Activated CD8-positive, alpha-beta memory T cell treated with anti-CD3 and anti-CD28 coated beads, Interleukin-2, amount 50 U/mL, for 24 hours (primary cell): ENCODE results near the gene THBS1.

Experiments used
- DNase-seq: peaks from one replicate; pipeline ENCODE4 v3.0.0-alpha.2; 2020; ENCODE audit errors: extremely low read depth

The THBS1 gene

DNA sequence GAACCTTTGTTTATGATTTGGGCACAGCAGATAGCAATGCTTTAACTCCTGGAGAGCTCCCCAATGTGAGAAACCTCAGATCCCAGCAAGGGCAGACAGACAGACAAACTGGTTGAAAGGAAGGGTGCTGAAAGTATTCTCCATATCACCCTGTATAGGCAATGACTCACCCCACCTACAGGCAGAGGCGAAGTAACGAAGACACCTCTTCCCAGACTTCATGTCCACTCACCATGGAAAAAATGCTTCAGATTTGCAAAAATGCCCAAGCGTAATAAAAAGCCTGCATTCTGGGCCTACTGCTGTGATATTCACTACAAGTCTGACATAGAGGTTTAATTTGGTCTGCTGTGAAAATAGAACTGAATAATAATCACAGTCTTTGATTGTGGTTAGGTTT lies 50.5 kb downstream of the THBS1 start:
- DNase-seq: no peak

DNA sequence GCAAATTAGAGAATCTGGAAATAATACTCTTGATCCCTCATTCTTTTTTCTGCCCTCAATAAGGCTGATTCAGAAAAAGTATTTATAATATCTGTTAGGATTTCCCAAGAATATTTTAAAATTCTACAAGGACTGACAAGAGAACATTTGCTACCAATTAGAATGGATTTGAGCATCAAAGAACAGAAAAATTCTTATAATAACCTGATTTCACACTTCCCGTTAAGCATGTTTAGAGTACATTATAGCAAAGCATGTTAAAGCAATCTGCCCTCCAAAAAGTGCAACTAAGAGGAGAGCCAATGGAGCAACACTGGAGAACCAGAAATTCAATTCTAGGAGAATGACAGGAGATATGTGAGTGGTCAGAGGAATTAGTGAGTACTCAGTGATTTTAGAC lies 57.2 kb downstream of the THBS1 start:
- DNase-seq: no peak

DNA sequence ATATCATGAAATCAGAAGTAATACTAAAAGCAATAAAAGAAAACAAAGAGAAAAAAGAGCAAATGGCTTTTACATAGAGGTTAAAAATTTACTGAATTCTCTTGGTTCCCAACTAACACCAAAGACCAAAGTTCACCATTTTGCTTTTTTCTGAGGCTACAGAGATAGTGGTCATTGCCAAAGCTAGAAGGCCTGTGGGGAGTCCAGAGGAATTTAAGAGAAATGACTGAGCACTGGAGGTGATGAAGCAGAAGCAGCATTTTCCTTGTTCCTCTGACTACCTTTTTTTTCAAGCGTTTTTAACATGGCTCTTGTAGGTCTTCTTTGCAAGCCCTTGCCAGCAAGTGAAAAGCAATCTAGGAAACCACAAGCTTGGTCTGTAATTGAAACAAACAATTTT lies 58.2 kb downstream of the THBS1 start:
- DNase-seq: no peak

DNA sequence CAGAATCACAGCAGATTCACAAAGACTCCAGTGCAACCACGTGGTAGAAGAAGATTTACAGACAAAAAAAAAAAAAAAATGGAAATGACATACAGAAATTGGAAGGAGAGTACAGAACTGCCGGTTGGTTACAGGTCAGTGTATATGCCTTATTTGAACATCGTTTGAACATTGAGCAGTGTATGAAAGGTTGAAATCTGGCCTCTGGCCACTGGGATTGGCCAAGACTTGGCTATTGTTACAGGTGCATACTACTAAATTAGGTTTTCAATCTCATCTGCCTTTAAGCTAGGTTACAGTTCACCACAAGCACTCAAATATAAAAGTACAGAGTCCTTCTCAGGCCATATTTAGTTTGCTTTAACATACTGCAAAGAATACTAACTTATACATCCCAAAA lies 59.8 kb downstream of the THBS1 start:
- DNase-seq: no peak

DNA sequence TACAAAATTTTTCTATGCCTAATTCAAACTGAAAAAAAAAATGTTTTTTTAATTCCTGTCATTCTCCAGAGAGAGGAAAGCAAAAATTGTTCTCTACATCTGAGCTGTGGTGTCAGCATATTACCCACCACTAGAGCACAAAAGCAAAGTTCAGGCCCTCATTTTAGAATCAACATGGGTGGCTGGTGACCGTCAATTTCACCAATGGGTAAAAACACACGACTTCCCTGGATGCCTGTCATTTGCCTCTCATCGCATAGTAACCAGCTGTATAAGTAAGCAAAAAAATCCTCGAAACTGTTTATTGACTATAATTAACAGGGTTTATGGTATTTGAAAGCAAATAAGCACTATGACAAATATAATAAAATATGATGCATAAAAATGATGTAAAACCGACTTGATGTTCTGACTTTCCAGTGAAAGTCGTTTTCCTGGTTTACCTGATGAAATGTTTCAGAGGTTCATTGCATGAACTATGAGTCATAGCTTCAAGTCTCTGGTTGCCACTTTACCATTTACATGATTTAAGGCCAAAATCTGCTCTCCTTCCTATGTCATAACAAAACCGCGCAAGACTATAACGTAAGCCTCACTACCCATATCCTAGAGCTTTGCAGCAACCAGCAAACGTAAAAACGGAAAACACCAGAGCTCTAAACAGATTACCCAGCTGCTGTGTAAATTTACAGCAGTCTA lies 60.5 kb downstream of the THBS1 start:
- DNase-seq: no peak

DNA sequence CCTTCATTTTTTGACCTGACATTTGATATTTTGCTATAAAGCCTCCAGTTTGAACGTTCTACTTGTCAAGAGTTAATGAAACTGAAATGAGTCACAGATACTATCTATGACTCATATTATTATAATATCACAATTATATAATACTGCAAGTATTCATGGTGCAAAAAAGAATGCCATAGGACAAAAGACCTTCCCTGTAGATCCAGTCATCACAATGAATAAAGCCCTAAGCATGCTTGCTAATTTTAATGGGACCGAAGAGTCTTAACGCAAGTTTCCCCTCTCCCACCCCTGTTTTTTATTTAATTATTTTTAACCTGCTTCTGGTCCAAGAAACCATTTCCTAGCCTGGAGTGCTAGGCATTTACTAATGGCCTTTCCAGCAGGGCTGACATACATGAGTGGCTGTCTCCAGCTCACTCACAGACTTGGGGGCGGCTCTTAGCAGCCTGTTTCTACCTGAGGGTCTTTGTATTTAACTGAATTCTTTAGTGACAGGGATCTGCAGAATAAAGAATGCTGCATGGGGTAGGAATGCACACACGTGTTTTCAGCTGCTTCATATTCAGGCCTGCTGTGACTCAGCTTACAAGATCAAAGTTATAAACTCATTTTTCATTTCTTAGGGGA lies 61.2 kb downstream of the THBS1 start:
- DNase-seq: no peak

DNA sequence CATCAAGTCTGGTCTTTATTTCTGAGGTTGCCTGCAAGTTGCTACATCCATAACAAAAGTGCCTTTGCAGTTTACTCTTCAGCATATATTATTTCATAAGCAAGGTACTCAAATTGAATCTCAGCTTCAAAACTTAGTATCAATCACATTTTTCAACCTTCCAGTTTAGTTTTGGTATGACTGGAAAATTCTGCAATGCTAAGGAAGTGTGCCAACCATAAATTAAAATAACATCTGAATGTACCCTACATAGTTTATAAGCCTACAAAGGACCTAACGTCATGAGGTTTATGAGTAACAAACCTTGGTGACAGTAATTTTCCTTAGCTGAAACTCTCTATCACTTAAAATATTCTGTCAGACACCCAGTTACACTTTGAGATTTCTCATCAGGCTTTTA lies 62.8 kb downstream of the THBS1 start:
- DNase-seq: no peak

DNA sequence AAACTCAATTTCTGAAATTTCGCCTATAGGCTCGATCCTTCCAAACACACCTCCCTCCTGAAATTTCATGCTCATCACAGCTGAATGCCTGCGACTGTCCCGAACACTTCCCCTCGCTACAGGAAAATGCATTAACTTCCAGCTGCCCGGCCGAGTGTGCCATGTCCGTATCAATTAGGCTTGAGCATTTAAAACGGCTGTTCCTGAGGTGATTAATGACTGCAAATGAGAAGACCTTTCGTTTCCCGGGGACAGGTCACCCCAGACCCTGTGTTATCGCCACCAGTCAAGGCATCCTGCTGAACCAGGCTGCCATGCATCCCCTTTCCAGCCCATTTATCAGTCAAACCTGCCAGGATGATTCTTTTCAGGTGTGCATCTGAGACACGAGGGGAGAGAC lies 63.3 kb downstream of the THBS1 start:
- no peak for DNase-seq

DNA sequence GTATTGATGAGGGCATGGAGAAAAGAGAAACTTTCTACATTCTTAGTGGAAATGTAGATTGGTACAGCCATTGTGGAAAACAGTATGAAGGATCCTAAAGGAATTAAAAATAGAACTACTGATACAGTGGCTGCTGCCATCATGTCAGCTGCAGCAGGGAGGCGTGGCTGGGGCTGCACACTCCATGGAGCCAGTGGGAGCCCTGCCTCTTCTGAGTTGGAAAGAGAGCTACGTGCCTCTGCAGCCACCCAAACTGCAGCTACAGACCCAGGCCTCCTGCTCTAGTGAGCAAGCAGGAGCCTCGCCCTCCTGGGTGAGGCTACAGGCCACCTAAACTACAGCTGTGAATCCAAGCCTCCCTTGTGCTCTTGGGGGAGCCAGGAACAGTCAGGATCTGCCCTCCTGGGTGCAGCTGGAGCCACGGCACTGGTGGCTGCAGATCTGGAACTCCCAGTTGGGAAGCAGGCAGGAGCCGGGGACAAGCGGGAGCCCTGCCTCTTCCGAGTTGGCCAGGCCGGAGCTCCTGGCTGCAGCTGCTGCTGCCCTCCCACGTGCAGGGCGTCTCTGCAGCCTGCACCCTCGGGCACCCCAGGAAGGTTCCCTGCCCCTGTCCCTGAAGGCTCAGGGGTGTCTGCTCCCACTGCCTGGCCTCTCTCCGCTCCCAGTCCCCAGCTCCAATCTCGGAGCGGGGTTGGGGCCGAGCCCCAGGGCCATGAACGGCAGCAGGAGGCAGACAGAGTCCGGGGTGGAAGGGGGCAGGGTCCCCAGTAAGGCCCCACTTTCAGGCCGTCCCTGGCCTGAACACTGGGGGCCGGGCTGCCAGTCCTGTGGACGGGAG lies 64.5 kb downstream of the THBS1 start:
- DNase-seq: no peak

DNA sequence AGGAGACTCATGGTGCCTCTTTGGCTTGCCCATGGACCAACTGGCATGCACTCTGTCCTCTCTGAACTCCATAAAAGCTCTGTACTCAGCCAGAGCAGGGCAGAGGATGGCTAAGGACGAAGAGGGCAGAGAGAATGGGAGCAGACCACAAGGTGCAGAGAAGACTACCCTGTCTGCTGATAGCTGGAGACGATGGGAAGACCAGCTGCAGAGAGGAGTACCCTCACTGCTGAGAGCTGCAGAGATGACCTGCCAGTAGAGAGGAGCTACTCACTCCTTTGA lies 65.0 kb downstream of the THBS1 start:
- no peak for DNase-seq

DNA sequence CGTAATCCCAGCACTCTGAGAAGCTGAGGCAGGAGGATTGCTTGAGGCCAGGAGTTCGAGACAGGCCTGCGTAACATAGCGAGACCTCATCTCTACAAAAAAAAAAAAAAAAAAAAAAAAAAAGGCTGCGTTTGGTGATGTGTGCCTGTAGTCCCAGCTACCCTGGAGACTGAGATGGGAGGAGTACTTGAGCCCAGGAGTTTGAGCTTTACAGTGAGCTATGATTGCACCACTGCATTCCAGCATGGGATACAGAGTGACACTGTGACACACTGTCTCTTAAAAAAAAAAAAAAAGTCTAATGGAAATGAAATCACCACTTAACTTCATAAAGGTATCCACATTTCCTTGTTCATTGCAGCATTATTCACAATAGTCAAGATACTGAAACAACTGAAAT lies 65.5 kb downstream of the THBS1 start:
- DNase-seq: no peak
